Activated T-helper 1 cell treated with anti-CD3 and anti-CD28 coated beads, Interleukin-2, amount 50 U/mL, for 16 hours (primary cell): ENCODE data around the gene PMVK.

Experiments
- DNase-seq, 2 donors: peaks; one replicate each; pipeline ENCODE4 v3.0.0-alpha.2; 2020; ENCODE audit warnings: low read depth in 1 of 2, low spot score in 1 of 2

The PMVK gene

DNA sequence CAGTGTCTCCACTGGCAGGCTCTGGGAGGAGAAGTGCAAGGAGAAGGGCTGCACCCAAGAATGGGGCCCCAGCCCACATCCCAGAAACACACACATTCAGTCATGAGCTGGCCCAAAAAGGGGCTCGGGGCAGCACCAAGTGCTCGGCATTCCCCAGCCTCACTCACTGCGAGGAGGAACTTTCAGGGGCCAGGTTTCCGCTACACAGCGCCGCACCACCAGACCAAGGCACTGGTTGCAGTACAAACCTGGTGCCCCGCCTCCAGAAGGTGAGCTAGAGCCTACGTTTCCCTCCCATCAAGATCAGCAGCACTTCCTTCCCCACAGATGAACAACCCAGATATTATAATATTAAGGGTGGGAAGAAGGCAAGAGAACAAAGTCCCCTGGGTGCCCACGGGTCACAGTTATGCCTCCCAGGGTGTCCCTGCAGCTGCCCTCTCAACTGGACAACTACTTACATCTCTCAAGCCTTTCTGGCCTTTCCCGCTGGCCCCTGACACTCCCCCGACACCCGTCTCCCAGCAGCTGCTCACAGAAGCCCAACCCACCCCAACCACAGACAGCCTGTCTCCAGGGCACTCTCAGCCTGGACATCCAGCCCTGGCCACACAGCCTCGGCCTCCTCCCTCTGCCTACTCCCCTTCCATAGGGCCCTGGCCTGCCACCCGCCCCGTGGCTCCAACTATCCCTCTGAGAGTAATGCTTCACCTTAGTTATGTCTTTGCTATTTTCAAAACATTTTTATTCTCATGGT is 15.6 kb upstream of the PMVK start:
- peak; percentile 38 to 43 for DNase-seq

DNA sequence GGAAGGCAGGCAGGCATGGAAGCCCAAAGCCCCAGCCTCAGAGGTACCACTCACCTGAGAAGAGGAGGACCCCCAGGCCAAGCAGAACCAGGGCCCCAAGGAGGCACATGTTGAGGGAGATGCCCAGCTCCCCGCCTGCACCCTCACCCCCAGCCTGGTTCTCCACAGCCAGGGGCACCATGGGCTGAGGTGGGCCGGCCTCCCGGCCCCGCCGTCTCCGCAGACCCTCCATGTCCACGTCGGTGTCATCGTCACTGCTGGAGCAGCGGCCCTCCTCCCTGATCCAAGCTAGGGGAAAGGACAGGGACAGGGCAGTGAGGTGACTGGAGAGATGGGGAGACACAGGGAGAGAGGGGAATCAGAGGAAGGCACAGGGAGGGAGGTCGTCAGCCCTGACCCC is 11.6 kb upstream of the PMVK start:
- DNase-seq = no peak

DNA sequence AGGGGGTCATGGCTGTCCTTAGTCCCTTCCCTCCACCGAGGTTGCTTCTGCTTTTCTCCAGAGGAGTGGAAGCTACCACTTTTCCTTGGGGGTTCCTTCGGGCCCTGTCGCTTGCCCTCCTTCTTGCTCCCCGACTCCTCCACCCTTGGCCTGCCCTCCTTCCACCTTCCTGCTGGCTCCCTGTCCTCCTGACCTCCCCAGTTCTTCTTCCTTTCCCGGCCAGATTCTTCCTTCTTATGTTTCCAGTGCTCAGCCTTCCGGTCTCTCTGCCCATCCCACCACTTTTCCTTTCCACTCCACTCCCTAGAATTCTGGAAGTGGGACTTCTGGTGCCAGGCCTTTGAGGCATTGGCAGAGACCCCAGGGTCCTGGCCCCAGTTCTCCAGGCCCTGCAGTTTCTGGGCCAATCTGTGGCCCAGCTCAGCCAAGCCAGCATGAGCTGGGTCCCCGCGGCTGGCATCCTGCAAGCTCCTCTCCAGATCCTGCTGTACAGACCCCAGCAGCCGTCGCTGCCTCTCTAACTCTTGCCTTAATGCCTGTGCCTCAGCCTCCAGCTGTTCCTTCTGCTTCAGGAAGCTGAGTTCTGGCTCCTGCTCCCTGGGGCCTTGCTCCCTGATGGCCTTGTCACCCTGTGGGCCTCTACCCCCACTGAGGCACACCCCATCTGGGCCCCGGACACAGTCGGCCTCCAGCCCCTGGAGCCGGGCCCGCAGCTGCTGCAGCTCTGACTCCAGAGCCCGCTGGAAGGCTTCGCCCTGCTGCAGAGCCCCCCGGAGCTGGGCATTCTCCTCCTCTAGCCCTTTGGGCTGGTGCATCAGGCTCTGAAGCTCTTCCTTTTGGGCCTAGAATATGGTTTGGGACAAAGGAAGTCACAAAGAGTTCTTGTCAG is 9.7 kb upstream of the PMVK start:
- no peak for DNase-seq

DNA sequence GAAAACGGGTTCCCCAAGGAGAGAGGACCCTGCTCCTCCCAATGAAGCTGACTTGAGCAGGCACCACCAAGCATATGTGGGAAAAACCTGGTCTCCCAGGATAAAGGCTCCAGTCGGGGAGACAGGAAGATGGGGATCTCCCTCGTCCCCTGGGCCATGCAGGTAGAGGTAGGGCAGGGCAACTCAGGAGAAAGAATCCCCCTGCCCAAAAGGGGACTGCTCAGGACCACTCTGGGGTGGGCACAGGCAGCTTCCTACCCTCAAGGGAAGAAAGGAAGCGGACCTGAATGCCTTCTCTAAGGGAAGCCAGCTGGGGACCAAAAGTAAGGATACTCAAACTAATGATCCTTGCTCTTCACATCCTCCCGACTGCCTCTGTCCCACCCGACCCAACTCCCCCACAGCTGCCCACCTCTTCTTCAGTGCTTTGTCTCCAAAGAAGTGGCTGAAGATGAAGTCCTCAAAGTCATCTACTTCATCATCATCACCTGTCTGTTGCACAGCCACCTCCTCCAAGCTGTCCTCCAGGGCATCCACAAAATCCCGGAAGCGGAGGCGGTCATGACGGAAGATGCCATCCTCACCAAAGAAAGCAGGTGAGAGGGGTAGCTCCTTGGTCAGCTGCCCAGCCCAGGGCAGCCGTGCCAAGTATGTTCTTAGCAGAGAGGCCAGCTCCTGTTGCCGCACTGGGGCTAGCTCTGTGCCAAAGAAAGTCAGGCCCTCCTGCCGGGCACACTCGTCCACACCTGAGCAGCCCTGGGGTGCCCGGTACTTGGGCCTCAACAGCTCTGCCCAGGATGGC is 8.8 kb upstream of the PMVK start:
- DNase-seq = no peak

DNA sequence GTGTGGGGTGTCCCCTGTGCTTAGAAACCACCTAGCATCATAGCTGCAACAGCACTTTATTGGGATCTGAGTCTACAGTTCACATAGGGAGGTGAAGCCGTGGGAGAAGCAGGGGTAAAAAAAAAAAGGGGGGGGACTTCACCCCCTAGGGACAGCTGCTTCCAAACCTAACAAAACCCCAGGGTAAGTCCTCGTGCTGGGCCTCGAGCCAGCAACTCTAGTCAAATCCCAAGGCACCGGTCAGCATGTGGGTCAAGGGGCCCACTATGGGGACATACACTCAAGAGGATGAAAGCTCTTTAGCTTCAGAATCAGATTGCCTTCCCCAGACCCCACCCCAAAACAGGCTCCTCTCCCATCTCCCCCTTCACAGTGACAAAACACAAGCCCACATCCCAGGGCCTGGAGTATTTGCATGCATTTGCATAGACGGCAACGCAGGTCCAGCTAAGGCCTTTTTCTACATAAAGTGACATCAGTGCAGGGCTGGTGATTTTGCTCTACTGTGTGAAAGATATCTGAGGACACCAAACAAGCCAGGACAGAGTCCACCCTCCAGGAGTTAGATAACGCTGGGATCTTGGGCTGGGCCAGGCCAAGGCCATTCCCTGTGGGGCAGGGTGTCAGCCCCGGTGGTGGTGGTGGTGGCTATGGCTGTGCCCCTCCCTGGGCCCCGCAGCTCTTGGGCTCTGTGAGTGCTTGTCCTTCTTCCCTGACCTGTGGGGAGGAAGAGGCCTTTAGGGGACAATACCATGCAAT is 8.1 kb upstream of the PMVK start:
- no peak for DNase-seq

- no peak for DNase-seq
These were observed 7.3 kb upstream of the PMVK start for GRCh38 chr1:154943649-154944400.

GRCh38 chr1:154941333-154942013 is 5.0 kb upstream of the PMVK start:
- no peak for DNase-seq

DNA sequence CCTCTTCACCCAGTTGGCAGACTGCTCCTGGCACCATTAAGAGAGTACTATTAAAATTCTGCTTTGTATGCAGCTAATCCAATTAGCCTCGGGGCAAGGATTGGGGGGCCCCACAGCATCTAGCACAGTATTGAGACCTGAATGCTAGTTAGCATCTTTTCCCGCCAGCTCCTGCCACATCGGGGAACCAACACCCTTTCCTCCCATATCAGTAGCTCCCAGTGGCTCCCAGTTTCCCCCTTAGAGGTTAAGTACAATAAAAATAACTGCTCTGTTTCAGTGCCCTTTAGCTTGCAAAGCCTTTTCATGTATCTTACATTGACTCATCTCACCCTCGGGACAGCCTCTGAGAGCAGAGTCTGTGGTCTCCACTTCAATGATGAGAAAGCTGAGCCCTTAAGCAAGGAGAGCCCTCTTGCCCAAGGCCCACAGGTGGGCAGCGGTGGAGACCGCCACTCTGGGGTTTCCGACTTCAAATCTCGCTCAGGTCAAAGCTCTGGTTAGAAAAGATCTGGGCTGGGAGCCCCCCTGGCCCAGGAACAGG is 4.2 kb upstream of the PMVK start:
- DNase-seq = no peak

DNA sequence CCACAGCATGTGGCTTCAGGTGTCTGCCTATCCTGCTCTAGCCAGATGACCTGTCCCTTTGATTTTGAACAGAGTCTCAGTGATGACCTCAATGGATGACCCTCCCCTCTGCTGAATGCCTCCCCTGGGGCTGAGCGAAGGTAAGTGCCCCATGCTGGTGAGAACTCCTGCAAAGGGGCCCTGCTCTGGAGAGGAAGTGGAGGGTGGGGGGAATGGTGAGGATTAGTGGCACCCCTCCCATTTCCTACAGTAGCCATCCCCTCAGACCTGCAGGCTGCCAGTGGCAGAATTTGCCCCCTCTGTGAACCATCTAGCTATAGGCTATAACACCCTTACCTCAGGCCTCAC is 3.7 kb upstream of the PMVK start:
- DNase-seq = no peak

DNA sequence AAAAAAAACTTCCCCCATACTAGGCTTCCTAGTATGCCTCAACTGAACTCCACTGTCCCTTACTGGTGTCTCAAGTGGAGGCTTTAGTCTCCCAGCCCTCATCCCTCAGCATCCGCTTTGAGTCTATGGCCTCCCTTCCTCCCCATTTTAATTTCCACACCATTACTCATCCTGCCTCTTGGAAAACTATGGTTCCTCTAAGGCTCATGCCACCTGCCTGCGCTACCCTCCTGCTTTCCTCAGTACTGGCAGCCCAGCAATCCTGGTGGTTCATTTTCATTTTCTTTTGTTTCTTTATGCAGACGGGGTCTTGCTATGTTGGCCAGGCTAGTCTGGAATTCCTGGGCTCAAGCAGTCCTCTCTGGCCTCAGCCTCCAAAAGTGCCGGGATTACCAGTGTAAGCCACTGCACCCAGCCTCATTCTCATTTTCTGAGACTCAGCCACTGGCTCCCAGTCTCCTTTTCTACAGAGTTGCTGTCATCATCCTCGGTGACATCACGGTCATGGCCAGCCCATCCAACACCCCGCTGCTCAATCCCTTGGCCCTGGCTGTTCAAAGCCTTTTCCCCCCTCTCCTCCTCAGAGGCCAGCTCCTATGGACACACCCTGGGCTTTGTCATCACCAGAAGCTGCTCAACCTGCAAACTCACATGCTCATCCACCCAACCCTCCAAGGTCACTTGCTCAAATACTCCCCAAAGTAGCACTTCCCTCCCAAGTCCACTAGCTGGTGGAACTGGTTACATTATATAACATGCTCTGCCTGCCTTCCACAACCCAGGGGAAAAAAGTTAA is 2.3 kb upstream of the PMVK start:
- no peak for DNase-seq

DNA sequence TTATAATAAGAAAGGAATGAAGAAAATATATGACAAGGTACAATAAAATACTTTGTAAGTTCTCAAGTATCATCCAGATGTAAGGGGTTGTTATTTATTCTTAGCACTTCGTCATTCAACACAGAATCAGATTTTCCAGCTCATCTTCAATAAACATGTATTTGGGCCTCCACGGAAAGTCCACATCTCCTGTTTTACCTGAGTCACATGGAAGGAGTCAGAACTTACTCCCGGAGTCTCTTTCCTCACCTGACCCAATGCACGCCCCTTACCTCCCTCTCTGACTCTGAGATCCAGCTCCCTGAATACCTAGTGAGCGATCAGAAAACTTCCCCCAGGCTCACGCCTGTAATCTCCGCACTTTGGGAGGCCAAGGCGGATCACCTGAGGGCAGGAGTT is 1.5 kb upstream of the PMVK start:
- no peak for DNase-seq

DNA sequence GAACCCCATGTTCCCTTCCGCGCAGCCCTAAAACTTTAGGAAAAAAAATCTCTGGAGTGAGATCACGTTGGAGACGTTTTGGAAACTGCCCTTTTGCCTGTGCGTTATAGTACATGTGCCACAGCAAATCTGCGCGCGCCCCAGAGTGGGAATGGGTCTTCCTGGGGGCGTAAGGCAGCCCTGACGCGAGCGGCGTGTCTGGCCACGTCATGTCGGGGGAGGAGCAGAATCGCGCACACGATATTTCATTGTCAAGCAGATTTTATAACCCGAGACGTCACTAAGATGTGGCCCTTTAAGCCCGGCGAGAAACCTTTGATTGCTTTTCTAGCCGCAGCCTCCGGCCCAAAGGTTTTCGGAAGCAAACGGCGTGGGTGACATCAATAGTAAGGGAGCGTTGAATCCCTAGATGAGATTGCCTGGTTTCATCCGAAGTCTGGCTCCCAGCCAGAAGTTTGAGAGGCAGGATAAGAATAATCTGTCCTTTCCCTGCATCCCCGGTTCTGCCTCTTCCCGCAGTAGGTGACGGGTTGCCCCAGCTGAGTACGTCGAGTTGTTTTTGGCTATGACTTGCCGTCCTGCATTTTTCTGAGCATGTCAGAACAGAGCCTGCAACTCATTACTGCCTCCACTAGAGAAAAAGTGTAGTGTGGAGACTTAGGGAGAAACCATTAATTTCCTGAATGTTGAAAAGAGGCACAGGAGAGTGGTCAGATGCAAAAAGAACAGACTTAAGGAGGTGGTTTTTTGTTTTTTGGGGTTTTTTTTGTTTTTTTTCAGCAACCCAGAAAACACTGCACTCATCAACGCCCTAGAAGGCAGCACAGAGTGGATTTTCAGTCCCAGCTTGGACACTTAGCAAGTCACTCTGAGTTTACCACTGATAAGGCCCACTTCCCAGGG is 817 bp upstream of the PMVK start:
- DNase-seq = peak; percentile 69 to 81

- no peak for DNase-seq
These were observed 567 bp downstream of the PMVK start for GRCh38 chr1:154935749-154936554.

DNA sequence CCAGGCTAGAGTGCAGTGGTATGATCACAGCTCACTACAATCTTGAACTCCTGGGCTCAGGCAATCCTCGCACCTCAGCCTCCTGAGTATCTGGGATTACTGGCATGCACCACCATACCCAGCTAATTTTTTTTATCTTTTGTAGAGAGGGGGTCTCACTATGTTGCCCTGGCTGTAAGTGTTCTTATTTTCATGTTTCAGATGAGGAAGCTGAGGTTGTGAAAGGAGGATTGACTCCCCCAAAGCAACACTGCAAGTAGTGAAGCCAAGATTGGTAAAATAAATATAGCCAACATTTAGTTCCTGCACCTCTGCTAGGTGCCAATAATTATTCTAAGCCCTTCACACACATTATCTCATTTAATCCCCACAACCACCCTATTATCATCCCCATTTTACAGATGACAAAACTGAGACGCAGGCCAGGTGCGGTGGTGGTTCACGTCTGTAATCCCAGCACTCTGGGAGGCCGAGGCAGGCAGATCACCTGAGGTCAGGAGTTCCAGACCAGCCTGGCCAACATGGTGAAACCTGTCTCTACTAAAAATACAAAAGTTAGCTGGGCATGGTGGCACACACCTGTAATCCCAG is 2.1 kb downstream of the PMVK start:
- no peak for DNase-seq

- no peak for DNase-seq
These were observed 4.5 kb downstream of the PMVK start for GRCh38 chr1:154931940-154932487.

DNA sequence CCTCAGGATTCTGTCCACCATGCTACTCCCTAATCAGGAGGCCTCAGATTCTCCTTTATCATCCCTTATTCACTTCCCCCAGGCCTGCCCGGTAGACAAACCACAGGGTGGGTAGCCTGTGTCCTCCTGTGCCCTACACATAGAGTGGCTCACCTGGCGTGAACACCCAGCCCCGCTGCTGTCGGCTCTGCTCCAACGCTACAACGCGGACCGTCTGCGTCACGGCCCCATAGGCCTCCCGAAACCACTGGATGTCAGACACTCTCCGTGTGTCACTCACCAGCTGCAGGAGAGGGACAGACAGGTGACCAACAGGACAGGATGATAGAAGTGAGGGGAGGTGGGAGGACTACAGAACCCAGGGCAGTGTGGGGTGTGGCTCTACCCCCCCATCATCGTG is 10.3 kb downstream of the PMVK start:
- no peak for DNase-seq
